CD4-positive, alpha-beta T cell (primary cell): ENCODE data around the gene CTXND1. TPM values are rescaled to one million over a fixed set of nuclear protein-coding genes. Genes with fewer than 3 reads are reported as not detected.
"Not testable (repeated sequence)": the region's sequence is repeated elsewhere in the genome, so short reads cannot be mapped to it uniquely, and the experiment has no call there.

Experiments used
- ATAC-seq: fragments of 200-7000 bp; cut with Tn5 transposase; one replicate; pipeline ENCODE4 v1.10.0; 2022; ENCODE audit warnings: mild to moderate bottlenecking; ENCODE audit not compliant: poor library complexity
- CTCF ChIA-PET: fragments of 350-600 bp; sonication (Branson Sonifier 250); formaldehyde crosslinking; loops from one replicate; lab custom pipeline; 2021; ENCODE audit warnings: antibody characterized with exemption, inconsistent platforms; lab: Charles Lee
- POLR2A ChIA-PET: fragments of 350-600 bp; sonication (Branson Sonifier 250); formaldehyde crosslinking; loops from one replicate; lab custom pipeline; 2021; ENCODE audit warnings: antibody characterized with exemption, inconsistent platforms; lab: Charles Lee
- DNase-seq, 14 experiments: peaks; one replicate each; pipeline ENCODE4 v3.0.0-alpha.2; 2013 to 2020; ENCODE audit warnings: mixed read lengths in 2 of 14
- H3K27ac ChIP-seq, 2 donors: one replicate each; pipeline versions ENCODE4 v1.5.1 to v1.7.0; 2013; ENCODE audit warnings: low read length in 2 of 2, low read depth in 1 of 2, mild to moderate bottlenecking in 1 of 2
- H3K27me3 ChIP-seq, 2 experiments: 1 replicate in 1 of 2; 2 replicates in 1 of 2; pipeline versions ENCODE4 v1.6.1 to v1.7.0; 2013; ENCODE audit warnings: low read length in 2 of 2, control low read depth in 1 of 2, mild to moderate bottlenecking in 1 of 2, moderate library complexity in 1 of 2; ENCODE audit not compliant: insufficient read depth in 2 of 2, control insufficient read depth in 1 of 2
- H3K36me3 ChIP-seq: one replicate; pipeline ENCODE4 v1.6.1; 2013; ENCODE audit warnings: low read length, control low read depth; ENCODE audit not compliant: insufficient read depth
- H3K4me1 ChIP-seq: one replicate; pipeline ENCODE4 v1.6.1; 2013; ENCODE audit warnings: low read length, control low read depth; ENCODE audit not compliant: insufficient read depth
- H3K4me3 ChIP-seq: one replicate; pipeline ENCODE4 v1.5.1; 2013; ENCODE audit warnings: mild to moderate bottlenecking, low read length, moderate library complexity
- H3K9me3 ChIP-seq, 2 experiments: 1 replicate in 1 of 2; 2 replicates in 1 of 2; pipeline versions ENCODE4 v1.6.1 to v1.7.0; 2013; ENCODE audit warnings: low read length in 2 of 2, mild to moderate bottlenecking in 2 of 2, control low read depth in 1 of 2, moderate library complexity in 1 of 2; ENCODE audit not compliant: control insufficient read depth in 1 of 2, insufficient read depth in 1 of 2
- H3K27ac Mint-ChIP-seq: one replicate; pipeline ENCODE4 v1.8.0; 2020; ENCODE audit warnings: mixed read lengths
- H3K27me3 Mint-ChIP-seq: one replicate; pipeline ENCODE4 v1.8.0; 2021; ENCODE audit warnings: mixed read lengths
- H3K36me3 Mint-ChIP-seq: one replicate; pipeline ENCODE4 v1.8.0; 2021; ENCODE audit warnings: low read depth, mixed read lengths
- H3K4me1 Mint-ChIP-seq: one replicate; pipeline ENCODE4 v1.8.0; 2021; ENCODE audit warnings: low read depth, mixed read lengths
- H3K4me3 Mint-ChIP-seq: one replicate; pipeline ENCODE4 v1.8.0; 2020; ENCODE audit warnings: mild to moderate bottlenecking, mixed read lengths
- H3K9me3 Mint-ChIP-seq: one replicate; pipeline ENCODE4 v1.8.0; 2020; ENCODE audit warnings: mixed read lengths
- CTCF ChIP-seq: fragments of 200-600 bp; IDR thresholded peaks from one replicate; pipeline ENCODE4 v1.8.0; 2022; ENCODE audit warnings: antibody characterized with exemption, mild to moderate bottlenecking
- intact Hi-C, 2 experiments: fragments of 100-400 bp; cut with DNase I in 1 of 2; cut with micrococcal nuclease in 1 of 2; formaldehyde crosslinking; loops; one replicate each; pipeline versions ENCODE4 v1.15.1 to v1.9.0; 2023 to 2025; cut with DNase I, micrococcal nuclease
- polyA plus RNA-seq, 2 donors: library from polyadenylated mRNA; unstranded; fragments of 120-200 nt; gene quantifications; one replicate each; pipeline ENCODE4 v1.2.1, GENCODE V29; 2013
- total RNA-seq, 174 experiments: library from RNA in 2 of 174; stranded (reverse) in 2 of 174; gene quantifications; one replicate each; pipeline ENCODE4 v1.2.3 and lab custom pipeline; 2021 to 2026

Gene CTXND1
- total RNA-seq (not detected), total RNA-seq (lab: John Stamatoyannopoulos, UW) (0 to 0.09 (median 0) reads per million in 172 experiments)
- polyA plus RNA-seq (2013, experiment 1 of 2): 0.04 TPM
- 0.10 TPM for polyA plus RNA-seq (2013, experiment 2 of 2)

- peak within 1 kb of the TSS; percentile 39 for H3K4me3 Mint-ChIP-seq
- no peak within 1 kb of the TSS for H3K27ac Mint-ChIP-seq
- Histone ChIP-seq H3K4me1 (peaks cover 3% of the 10 kb centered on the region), H3K9me3 (no peaks in the 10 kb centered on the region), H3K27me3 (peaks cover 34 to 76% of the 10 kb centered on the region in 2 experiments), H3K36me3 (no peaks in the 10 kb centered on the region), H3K27ac (no peak within 1 kb of the TSS), H3K4me3 (no peak within 1 kb of the TSS)
- no peak for TF ChIP-seq CTCF
- intact Hi-C loops: no loop called here
- no peaks in the 10 kb centered on the region for H3K36me3 Mint-ChIP-seq
- POLR2A ChIA-PET: no interaction called here
- no peak for DNase-seq
- CTCF ChIA-PET: interaction anchor here (0.6 kb wide), 1 partner anchor 501 kb away, joined by 4 read pairs; no protein-coding TSS in a partner anchor
- ATAC-seq: no peak
- peaks cover 10% of the 10 kb centered on the region for H3K4me1 Mint-ChIP-seq
- H3K27me3 Mint-ChIP-seq: peaks cover 84% of the 10 kb centered on the region
- H3K9me3 Mint-ChIP-seq: peaks cover 2% of the 10 kb centered on the region
Measured at GRCh38 chr15:80252121-80252518, at the start of gene CTXND1. TSS of gene CTXND1 (minus strand) at chr15:80252213. CDS start at chr15:80201949, 50,264 bp downstream.

- no peaks in the 10 kb centered on the region for H3K27me3 ChIP-seq
- peaks cover 16% of the 10 kb centered on the region for H3K27me3 Mint-ChIP-seq
- no peak overlapping the region for H3K4me3 ChIP-seq
- ATAC-seq (no peak), DNase-seq (no peak)
- no peaks in the 10 kb centered on the region for H3K4me1 Mint-ChIP-seq
- H3K27ac Mint-ChIP-seq: no peak overlapping the region
- H3K9me3 ChIP-seq: no peaks in the 10 kb centered on the region
- no peak for TF ChIP-seq CTCF
- H3K36me3 Mint-ChIP-seq: no peaks in the 10 kb centered on the region
- CTCF ChIA-PET: interaction anchor here (0.8 kb wide), 1 partner anchor 19 kb away, joined by 3 read pairs; no protein-coding TSS in a partner anchor
- no peaks in the 10 kb centered on the region for H3K4me1 ChIP-seq
- no peak overlapping the region for H3K27ac ChIP-seq
- POLR2A ChIA-PET: no interaction called here
- intact Hi-C loops: no loop called here
- H3K9me3 Mint-ChIP-seq: no peaks in the 10 kb centered on the region
- H3K4me3 Mint-ChIP-seq: no peak overlapping the region
- no peaks in the 10 kb centered on the region for H3K36me3 ChIP-seq
Measured at GRCh38 chr15:80301472-80301871, 49.5 kb upstream of the CTXND1 start.

GRCh38 chr15:80295777-80296176 lies 43.8 kb upstream of the CTXND1 start:
- H3K27ac ChIP-seq, H3K9me3 Mint-ChIP-seq, H3K27ac Mint-ChIP-seq, H3K4me1 ChIP-seq, POLR2A ChIA-PET, H3K36me3 ChIP-seq, CTCF ChIA-PET, intact Hi-C loops, ATAC-seq, DNase-seq, H3K4me3 ChIP-seq, H3K36me3 Mint-ChIP-seq, H3K4me3 Mint-ChIP-seq, H3K27me3 ChIP-seq, H3K4me1 Mint-ChIP-seq: not testable (repeated sequence)
- H3K9me3 ChIP-seq: peaks cover 0 to 15% of the 10 kb centered on the region in 2 experiments
- peaks cover 15% of the 10 kb centered on the region for H3K27me3 Mint-ChIP-seq

GRCh38 chr15:80292079-80292478 lies 40.1 kb upstream of the CTXND1 start:
- CTCF ChIA-PET: no interaction called here
- Histone ChIP-seq H3K9me3 (peaks cover 0 to 15% of the 10 kb centered on the region in 2 experiments), H3K27ac (no peak overlapping the region), H3K36me3 (no peaks in the 10 kb centered on the region), H3K4me3 (no peak overlapping the region), H3K27me3 (no peaks in the 10 kb centered on the region), H3K4me1 (no peaks in the 10 kb centered on the region)
- Mint-ChIP-seq H3K9me3 (no peaks in the 10 kb centered on the region), H3K27me3 (peaks cover 20% of the 10 kb centered on the region), H3K4me3 (no peak overlapping the region), H3K4me1 (no peaks in the 10 kb centered on the region), H3K36me3 (no peaks in the 10 kb centered on the region), H3K27ac (no peak overlapping the region)
- ATAC-seq: no peak
- TF ChIP-seq CTCF: no peak
- DNase-seq: no peak
- POLR2A ChIA-PET: no interaction called here
- intact Hi-C loops: no loop called here

DNA sequence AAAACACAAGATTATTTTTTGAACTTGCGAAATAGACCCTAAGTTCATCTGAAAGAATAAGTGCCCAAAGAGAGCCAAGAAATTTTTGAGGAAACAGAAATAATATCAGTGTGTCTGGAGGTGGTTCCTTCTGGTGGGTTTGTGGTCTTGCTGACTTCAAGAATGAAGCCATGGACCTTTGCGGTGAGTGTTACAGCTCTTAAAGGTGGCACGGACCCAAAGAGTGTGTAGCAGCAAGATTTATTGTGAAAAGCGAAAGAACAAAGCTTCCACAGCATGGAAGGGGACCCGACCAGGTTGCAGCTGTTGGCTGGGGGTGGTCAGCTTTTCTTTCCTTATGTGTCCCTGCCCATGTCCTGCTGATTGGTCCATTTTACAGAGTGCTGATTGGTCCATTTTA lies 38.9 kb upstream of the CTXND1 start:
- H3K9me3 Mint-ChIP-seq, H3K4me1 ChIP-seq, H3K4me3 ChIP-seq, H3K27ac Mint-ChIP-seq, H3K27me3 ChIP-seq, H3K36me3 Mint-ChIP-seq, H3K4me3 Mint-ChIP-seq, DNase-seq, H3K27ac ChIP-seq, intact Hi-C loops, H3K4me1 Mint-ChIP-seq, H3K36me3 ChIP-seq, CTCF ChIA-PET, ATAC-seq, POLR2A ChIA-PET: not testable (repeated sequence)
- H3K9me3 ChIP-seq: peaks cover 0 to 12% of the 10 kb centered on the region in 2 experiments
- peaks cover 31% of the 10 kb centered on the region for H3K27me3 Mint-ChIP-seq
